Measurements from ENCODE around the gene P4HA2.

DNA sequence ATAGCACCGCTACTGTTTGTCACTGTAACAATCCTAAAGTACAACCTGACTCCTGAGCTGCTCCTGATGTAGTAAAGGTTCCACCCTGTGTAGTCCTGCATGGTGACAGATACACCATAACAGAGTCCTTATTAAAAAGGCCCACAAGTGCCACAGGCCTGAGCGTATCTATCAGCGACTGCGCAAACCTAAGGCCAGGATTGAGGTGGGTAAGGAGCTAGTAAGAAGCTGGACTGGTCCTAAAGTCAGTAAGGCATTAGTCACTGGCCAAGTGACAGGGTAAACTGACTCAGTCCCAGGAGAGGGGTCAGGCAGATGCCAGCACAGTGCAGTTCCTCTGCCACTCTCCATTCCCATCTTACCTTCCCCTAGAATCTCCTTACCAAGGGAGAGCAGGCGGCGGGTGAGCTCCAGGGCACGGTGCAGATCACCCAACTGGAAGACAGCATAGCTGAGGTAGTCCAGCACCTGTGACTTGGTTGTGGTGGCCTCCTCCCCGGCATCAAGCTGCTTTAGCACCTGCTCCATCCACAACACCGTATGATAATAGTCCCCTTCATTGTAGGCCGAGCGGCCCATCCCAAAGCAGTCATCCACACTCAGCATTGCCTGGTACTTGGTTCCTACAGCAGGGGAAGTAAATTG, 17.6 kb downstream of the P4HA2 start:
- TF ChIP-seq, protein P1, sequence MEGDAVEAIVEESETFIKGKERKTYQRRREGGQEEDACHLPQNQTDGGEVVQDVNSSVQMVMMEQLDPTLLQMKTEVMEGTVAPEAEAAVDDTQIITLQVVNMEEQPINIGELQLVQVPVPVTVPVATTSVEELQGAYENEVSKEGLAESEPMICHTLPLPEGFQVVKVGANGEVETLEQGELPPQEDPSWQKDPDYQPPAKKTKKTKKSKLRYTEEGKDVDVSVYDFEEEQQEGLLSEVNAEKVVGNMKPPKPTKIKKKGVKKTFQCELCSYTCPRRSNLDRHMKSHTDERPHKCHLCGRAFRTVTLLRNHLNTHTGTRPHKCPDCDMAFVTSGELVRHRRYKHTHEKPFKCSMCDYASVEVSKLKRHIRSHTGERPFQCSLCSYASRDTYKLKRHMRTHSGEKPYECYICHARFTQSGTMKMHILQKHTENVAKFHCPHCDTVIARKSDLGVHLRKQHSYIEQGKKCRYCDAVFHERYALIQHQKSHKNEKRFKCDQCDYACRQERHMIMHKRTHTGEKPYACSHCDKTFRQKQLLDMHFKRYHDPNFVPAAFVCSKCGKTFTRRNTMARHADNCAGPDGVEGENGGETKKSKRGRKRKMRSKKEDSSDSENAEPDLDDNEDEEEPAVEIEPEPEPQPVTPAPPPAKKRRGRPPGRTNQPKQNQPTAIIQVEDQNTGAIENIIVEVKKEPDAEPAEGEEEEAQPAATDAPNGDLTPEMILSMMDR (optimal IDR thresholded peaks at IDR 0.05 in 1 of 3, IDR thresholded peaks at IDR 0.05 in 1 of 3, conservative IDR thresholded peaks at IDR 0.05 in 1 of 3; ENCODE audit: extremely low read depth in 1 of 3, insufficient read depth in 2 of 3, low read length in 3 of 3), result no peak
- TF ChIP-seq EZH2 (IDR thresholded peaks at IDR 0.05; ENCODE audit: low read length), result no peak
